Testis (tissue), 3 donors: ENCODE data around the gene SLC27A2. TPM values are rescaled to one million over a fixed set of nuclear protein-coding genes. Genes with fewer than 3 reads are reported as not detected.

ENCODE experiments used
- DNase-seq: peaks from one replicate; pipeline ENCODE4 v3.0.0-alpha.2; 2019
- H3K27ac ChIP-seq, 2 donors: fragments of 200-600 bp; sonication (generic); one replicate each; pipeline ENCODE4 v1.5.1; 2019
- H3K27me3 ChIP-seq: fragments of 200-600 bp; sonication (generic); one replicate; pipeline ENCODE4 v1.5.1; 2019
- H3K36me3 ChIP-seq: fragments of 200-600 bp; sonication (generic); one replicate; pipeline ENCODE4 v1.5.1; 2017; ENCODE audit warnings: low read depth; ENCODE audit errors: missing control alignments
- H3K4me1 ChIP-seq: fragments of 200-600 bp; sonication (generic); one replicate; pipeline ENCODE4 v1.5.1; 2019
- H3K4me3 ChIP-seq, 2 donors: fragments of 200-600 bp; sonication (generic); one replicate each; pipeline ENCODE4 v1.5.1; 2017 to 2019
- H3K9me3 ChIP-seq: fragments of 200-600 bp; sonication (generic); one replicate; pipeline ENCODE4 v1.5.1; 2017
- CTCF ChIP-seq, 3 experiments: fragments of 450-650 bp in 2 of 3; fragments of 200-600 bp in 1 of 3; sonication (generic) in 1 of 3; IDR thresholded peaks; one replicate each; pipeline ENCODE4 v1.5.1; 2016 to 2019; ENCODE audit warnings: antibody characterized with exemption in 3 of 3, mild to moderate bottlenecking in 2 of 3, moderate library complexity in 1 of 3
- POLR2A ChIP-seq: fragments of 450-650 bp; IDR thresholded peaks from one replicate; pipeline ENCODE4 v1.6.1; 2017; ENCODE audit warnings: antibody characterized with exemption, mild to moderate bottlenecking, moderate library complexity
- WGBS, 2 donors: methylation state at CpG; one replicate each; pipeline ENCODE4 v1.1.5; 2018; 5-methylcytosine and 5-hydroxymethylcytosine counted together
- intact Hi-C: fragments of 100-400 bp; cut with DNase I; formaldehyde crosslinking; loops from one replicate; pipeline ENCODE4 v1.15.1; 2023; ENCODE audit warnings: low total_unique reads
- polyA plus RNA-seq: library from polyadenylated mRNA; stranded (reverse); fragments of 350-450 nt; fragmentation: Illumina TruSeq; extraction: RNeasy Lipid Tissue Mini Kit (QIAGEN cat#74804); gene quantifications from one replicate; pipeline ENCODE4 v1.2.3, GENCODE V29; 2014; ENCODE audit warnings: low read depth, low replicate concordance; ENCODE audit not compliant: insufficient read depth
- total RNA-seq, 2 donors: library from RNA; depleted of rRNA; stranded (reverse); fragments of >200 nt; gene quantifications; one replicate each; pipeline ENCODE4 v1.2.3, GENCODE V29; 2016

SLC27A2 gene
- total and polyA plus RNA-seq, 3 donors from 2014 or later, result 2.1 to 2.5 (median 2.2) TPM

- H3K27me3 ChIP-seq, result no peaks in the 10 kb centered on the region
- no peaks in the 10 kb centered on the region for H3K36me3 ChIP-seq
- H3K4me3 ChIP-seq, result no peak overlapping the region
- no peak for DNase-seq
- intact Hi-C loops, result no loop called here
- no peaks in the 10 kb centered on the region for H3K9me3 ChIP-seq
- no peaks in the 10 kb centered on the region for H3K4me1 ChIP-seq
- no peak overlapping the region for H3K27ac ChIP-seq
- no peak for TF ChIP-seq POLR2A
- WGBS, 2 donors, result 77 to 78% methylated on average over 4 of the region's 4 CpGs
Observed at GRCh38 chr15:50262533-50262932, 80.5 kb downstream of the SLC27A2 start.

- Histone ChIP-seq H3K27me3 (no peaks in the 10 kb centered on the region), H3K4me1 (no peaks in the 10 kb centered on the region), H3K9me3 (no peaks in the 10 kb centered on the region), H3K4me3 (no peak within 1 kb of the TSS), H3K36me3 (no peaks in the 10 kb centered on the region), H3K27ac (no peak within 1 kb of the TSS)
- intact Hi-C loops, result no loop called here
- no peak for DNase-seq
- TF ChIP-seq POLR2A, result no peak
- WGBS, 2 donors, result 69 to 70% methylated on average over 9 of the region's 9 CpGs
Observed at GRCh38 chr15:50265620-50266019, 83.6 kb downstream of the SLC27A2 start, which contains the start of gene HDC. Gene HDC (minus strand): TSS chr15:50265726. CDS start chr15:50265623, 103 bp downstream.

- no peaks in the 10 kb centered on the region for H3K36me3 ChIP-seq
- H3K4me1 ChIP-seq, result no peaks in the 10 kb centered on the region
- H3K27ac ChIP-seq, result no peak overlapping the region
- H3K27me3 ChIP-seq, result no peaks in the 10 kb centered on the region
- TF ChIP-seq POLR2A (no peak), CTCF (IDR thresholded peaks at IDR 0.05) (no peak)
- intact Hi-C loops, result no loop called here
- H3K9me3 ChIP-seq, result no peaks in the 10 kb centered on the region
- 81 to 90% methylated on average over 2 of the region's 2 CpGs for WGBS, 2 donors
- no peak overlapping the region for H3K4me3 ChIP-seq
- no peak for DNase-seq
Observed at GRCh38 chr15:50267577-50267976, 85.6 kb downstream of the SLC27A2 start.

- intact Hi-C loops, result no loop called here
- no peak for TF ChIP-seq CTCF (IDR thresholded peaks at IDR 0.05)
- no peak for TF ChIP-seq POLR2A
- Histone ChIP-seq H3K4me1 (no peaks in the 10 kb centered on the region), H3K4me3 (no peak overlapping the region), H3K9me3 (no peaks in the 10 kb centered on the region), H3K27ac (no peak overlapping the region), H3K36me3 (no peaks in the 10 kb centered on the region), H3K27me3 (no peaks in the 10 kb centered on the region)
- WGBS, 2 donors, result 56 to 58% methylated on average over 2 of the region's 2 CpGs
- no peak for DNase-seq
Observed at GRCh38 chr15:50275091-50275490, 93.1 kb downstream of the SLC27A2 start.

GRCh38 chr15:50275908-50276307 lies 93.9 kb downstream of the SLC27A2 start:
- WGBS, 2 donors, result 74 to 76% methylated on average over 3 of the region's 3 CpGs
- no peaks in the 10 kb centered on the region for H3K36me3 ChIP-seq
- intact Hi-C loops, result no loop called here

More at GRCh38 chr15:50275908-50276307, 93.9 kb downstream of the SLC27A2 start:
- Histone ChIP-seq H3K27me3 (no peaks in the 10 kb centered on the region), H3K4me3 (no peak overlapping the region), H3K9me3 (no peaks in the 10 kb centered on the region), H3K27ac (no peak overlapping the region), H3K4me1 (no peaks in the 10 kb centered on the region)
- no peak for DNase-seq
- TF ChIP-seq POLR2A (no peak), CTCF (IDR thresholded peaks at IDR 0.05) (no peak)
